NCI-H524 treated with DMSO at 0.1 percent for 48 hours (cell line): ENCODE data around the gene SPTBN1.

Experiments
- DNase-seq: peaks from one replicate; lab custom pipeline; 2025; lab: John Stamatoyannopoulos, UW

SPTBN1 gene

DNA sequence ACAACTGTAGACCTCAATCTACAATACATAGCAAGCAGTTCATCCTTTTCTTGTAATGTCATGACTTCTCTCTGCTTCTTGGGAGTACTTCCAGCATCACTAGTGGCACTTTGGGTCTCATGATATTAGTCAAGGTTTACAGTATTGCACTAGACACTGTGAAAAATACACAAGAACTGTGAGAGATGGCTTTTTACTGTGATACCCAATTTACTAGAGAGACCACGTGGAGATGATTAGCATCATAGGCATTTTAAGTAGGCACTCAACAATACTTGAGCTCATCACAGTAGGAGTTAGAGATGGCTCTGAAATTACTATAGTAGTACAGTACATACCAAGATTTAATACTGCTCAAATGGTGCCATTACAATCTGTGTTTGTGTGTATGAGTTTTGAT, 154.6 kb downstream of the SPTBN1 start:
- peak; percentile 18 for DNase-seq

DNA sequence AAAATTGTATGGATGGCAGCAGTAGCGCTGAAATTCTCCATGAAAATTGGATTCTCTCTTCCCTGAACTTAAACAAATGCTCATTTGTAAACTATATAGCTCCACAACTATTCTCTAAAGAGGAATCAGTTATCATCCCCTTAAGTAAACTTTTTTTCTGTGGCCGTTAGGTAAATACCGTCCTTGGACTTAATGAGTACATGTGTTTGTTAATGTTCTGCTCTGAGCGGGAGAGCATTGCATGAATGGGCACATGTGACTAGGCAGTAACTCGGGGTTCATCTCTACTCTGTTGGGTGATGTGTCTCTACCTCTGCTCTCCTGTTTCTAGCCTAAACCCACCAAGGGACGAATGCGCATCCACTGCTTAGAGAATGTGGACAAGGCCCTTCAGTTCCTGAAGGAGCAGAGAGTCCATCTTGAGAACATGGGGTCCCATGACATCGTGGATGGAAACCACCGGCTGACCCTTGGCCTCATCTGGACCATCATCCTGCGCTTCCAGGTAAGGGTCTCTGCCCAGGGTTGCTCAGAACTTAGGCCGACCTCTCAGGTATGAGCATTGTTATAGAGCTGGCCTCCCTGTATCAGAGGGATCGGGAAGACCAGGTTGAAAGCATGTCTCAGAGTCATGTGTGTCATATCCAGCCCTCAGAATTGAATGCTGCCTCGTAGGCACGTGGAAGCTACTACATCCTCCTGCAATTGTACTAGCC, 155.9 kb downstream of the SPTBN1 start:
- DNase-seq, result no peak

DNA sequence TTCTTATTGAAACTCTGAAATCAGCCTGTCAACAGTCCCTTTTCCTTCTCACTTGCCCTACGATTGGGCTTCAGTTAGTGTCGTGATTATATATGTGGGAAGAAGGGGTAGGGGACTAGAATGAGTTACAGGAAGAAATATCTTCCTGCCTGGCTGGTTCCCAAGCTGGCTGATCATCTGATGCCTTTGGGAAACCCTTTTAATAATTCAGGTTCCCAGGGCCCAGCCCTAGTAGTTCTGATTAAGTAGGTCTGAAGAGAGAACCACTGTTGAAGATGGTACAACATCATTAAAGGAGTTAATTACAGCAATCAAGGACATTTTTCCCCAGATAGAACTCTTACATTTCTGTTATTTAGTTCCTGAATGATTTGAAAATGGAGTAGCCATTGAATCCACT, 157.3 kb downstream of the SPTBN1 start:
- no peak for DNase-seq

DNA sequence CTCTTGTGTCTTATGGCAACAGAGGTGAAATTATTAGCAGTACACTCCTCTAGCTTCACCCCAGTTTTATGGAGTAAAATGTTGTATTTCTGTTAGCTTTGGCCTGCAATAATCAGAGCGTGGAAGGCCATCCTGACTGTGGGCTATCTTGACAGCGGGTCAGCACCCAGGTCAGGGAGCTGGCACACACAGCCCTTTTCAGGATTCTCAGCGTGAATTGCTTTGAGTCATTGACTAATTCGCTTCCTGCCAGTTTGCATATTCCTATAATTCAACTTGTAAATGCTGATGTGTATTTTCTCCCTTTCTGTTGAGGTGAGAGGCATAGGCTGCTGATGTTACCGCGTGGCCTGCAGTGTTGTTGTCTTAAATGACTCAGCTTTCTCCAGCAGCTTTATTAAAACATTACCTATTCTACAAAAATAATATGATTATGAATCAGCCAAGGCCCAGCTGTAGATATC, 157.7 kb downstream of the SPTBN1 start:
- DNase-seq, result no peak

DNA sequence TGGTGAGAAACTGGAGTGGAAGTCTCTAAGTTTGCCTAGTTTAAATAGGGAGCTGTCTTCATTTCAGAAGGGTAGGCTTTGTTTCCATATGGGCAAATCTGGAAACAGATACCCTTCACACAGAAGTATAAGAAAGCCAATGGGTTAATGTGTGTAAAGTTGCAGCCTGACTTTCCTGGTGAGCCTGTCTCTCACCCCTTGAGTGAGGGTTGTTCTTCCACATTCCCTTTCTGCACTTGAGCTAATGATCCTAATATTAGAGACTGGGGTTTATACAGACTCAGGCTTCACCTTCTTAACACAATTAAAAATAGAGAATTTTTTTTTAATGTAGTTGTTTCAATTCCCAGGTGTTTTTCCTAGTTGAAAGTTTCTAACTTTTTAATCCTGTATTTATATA, 158.7 kb downstream of the SPTBN1 start:
- DNase-seq, result no peak

DNA sequence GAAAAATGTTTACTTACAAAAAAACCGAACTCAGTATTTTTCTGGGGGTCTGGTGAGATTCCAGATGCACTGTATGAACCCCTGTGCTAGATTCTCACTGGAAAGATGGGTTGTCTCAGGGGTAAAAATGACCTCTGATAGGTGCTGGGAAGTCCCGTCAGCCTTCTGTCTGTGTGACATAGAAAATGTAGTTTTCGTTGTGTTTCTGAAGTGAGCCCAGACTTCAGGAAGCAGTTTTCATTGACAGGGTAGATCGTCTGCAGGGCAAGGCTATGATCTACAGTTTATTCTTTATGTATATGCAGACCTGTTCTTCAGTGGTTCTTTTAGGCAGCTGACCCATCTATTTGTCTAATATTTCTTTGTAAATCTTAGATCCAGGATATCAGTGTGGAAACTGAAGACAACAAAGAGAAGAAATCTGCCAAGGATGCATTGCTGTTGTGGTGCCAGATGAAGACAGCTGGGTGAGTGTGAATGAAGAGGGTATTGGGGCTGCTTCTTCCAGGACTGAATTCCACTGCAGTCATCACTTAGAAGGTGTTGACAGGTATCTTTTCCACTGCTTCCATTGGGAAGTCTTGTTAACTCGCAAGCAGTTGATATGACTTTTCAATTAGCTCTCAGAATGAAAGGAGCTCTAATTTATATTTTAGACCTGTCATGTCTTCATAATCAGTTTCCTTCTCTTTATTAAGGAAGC, 159.9 kb downstream of the SPTBN1 start:
- DNase-seq, result no peak

DNA sequence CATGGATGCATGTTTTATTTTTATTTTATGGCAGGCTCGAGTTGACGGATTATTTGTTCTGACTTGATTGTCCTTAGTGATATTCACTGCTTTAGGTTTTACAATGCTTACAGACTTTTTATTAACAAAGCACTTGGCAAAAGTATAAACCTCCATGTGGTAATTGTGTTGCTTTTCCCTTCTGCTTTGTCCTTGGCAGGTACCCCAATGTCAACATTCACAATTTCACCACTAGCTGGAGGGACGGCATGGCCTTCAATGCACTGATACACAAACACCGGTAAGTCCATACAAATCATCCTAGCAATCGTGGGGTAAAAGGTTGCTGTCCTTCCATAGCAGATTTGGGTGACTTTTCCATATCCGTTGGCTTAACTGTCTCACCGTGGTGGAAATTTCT, 161.3 kb downstream of the SPTBN1 start:
- DNase-seq, result no peak

DNA sequence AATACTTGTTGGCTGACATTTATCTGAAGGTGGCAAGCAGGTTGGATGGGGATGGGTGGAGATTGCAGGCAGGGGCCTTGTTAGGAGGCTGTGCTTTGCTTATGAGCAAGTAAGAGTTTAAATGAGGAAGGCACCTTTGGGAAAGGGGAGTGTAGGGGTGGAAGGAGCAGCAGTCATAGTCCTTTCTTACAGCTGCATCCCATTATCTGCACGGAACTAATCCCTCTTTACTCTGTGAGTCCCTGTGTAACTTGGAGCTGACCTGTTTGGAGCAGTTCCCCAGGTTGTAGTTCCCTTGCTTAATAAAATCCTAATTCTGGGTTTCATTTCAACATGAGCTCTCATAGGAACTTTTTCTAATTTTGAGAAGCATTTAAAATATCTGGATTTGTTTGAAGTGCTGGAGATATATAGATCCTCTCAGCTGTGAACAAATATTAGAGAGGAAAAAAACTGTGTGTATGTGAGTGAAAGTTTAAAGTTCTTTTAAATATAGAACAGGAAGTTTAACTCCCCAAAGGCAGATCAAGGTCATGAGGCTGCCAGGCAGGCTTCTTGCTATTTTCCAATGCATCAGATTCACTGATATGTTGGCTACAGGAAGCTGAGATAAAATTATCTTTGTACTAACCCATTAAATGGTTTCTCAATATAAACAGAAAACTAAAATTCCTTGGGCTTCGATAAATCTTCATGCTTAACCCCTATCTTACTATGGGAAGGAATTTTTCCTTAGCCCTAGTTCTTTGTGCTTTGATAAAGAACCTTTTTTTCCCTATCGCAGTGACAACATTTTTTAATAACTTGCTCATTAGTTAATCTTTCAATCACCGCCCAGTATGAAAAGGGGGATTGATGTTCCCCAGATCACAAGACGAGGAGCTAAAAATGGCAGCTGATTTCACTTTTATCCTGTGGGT, 162.8 kb downstream of the SPTBN1 start:
- DNase-seq, result no peak

DNA sequence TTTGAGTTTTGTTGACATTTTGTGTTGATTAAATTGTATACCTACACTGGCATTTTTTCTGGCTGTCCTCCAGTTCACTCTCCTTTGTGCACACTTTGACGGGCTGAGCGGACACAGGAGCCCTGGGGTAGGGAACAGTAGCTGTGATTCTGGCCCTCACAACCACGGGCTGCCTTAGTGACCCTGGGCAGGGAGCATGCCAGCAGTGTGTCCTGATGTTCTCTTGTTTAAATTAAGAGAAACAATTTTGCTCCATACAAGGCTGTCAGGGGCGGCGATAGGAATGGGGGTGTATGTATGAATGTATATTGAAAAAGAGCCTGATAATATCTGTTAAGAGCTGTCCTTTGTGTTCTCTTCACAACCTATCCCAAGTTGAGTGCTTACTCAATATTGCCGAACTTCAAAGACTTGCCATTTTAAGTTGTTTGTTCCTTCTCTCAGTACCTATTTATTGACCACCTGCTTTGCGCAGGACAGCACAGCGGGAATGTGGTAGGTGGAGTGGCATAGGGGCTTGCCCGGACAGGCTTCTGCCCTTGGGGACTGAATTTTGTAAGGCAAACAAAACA, 163.6 kb downstream of the SPTBN1 start:
- DNase-seq, result no peak

DNA sequence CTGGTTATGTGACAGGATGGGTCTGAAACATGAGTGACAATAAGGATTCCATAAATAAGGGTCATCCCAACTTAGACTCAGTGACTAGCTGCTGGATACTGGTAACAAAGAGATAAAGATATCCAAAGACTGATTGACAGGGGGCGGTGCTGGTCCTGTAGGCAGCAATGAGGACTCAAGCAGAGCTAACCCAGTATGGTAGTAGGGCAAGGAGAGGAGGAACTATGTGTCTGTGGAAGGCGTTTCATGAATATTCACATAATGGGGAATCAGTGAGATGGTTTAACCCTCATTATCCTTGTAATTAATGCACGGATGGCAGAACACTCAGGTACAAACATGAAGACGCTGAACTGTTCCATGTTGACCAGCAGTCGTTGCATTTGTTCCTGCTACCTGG, 164.8 kb downstream of the SPTBN1 start:
- DNase-seq, result no peak

DNA sequence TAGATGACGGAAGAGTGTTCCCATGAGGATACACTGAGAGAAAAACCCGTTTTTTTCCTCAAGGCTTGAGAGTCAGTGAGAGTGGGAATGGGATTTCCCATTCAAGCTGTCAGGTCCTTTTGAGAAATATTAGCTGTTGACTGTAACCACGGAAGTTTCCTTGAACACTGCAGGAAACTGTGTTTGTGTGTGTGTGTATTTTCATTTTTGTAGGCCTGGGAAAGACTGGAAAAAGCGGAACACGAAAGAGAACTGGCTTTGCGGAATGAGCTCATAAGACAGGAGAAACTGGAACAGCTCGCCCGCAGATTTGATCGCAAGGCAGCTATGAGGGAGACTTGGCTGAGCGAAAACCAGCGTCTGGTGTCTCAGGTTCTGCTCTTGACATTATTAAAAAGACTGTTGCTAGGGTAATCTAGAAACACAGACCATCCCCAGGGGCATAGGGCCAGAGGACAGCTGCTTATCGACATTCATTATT, 168.5 kb downstream of the SPTBN1 start:
- no peak for DNase-seq

DNA sequence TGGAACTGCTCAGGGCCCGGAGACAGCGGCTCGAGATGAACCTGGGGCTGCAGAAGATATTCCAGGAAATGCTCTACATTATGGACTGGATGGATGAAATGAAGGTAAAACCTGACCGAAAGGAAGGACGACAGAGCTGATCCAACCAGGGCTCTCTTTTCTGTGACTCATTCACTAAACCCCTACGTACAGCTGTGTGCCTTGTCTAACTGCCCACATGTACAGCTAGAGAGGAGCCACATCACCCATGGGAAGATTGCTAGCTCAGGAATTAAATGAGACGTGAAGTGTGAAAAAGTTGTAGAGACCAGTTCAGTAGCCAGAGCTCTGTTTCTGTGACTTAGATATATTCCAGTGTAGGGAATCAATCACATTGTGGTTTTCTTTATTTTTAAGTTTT, 170.0 kb downstream of the SPTBN1 start:
- DNase-seq, result no peak

DNA sequence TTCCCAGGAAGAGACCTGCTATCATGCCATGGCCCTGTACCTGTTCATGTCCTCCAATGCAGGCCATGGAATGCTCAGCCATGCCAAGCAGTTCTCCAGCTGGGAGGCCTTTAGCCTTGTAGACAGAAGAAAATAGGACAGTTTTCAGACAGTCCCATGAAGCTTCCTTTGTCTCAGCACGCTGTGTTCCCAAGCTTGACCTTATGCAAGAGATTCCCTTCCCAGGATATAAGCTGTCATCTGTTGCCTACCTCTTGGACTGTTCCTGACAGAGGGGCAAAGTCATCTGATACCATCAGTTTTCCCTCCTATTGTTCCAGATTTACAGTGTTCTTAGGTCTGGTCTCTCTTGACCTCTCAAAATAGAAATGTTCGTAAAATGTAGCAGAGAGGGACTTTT, 170.8 kb downstream of the SPTBN1 start:
- DNase-seq, result no peak

DNA sequence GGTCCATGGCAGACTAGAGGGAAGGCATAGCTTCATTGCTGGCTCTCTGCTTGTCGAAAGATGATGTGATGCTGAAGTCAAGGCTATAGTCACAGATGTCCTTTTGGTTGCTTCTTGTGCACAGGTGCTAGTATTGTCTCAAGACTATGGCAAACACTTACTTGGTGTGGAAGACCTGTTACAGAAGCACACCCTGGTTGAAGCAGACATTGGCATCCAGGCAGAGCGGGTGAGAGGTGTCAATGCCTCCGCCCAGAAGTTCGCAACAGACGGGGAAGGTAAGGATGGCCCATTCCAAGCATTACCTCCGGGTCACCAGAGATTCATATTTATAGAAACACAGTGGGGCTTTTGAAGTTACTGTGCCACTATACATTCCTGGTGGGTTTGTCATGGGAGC, 171.8 kb downstream of the SPTBN1 start:
- DNase-seq, result no peak

DNA sequence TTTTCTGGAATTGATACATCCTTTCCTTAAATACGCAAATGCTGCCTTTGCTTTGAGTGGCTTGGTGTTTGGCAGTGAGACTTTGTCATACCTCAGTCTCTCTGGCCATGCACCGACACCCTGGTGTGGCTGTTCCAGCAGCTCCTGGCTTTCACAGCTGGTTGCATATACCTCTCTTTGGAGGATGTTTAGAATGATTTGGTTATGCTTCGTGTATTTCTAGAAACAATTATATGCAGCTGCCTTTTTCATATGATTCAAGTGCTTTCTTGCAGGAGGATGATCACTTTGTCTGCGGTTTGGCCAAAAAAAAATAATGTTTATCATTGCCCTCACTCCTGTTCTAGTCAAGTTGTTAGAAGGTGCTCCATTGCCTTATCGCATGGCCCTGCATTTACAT, 172.3 kb downstream of the SPTBN1 start:
- no peak for DNase-seq

DNA sequence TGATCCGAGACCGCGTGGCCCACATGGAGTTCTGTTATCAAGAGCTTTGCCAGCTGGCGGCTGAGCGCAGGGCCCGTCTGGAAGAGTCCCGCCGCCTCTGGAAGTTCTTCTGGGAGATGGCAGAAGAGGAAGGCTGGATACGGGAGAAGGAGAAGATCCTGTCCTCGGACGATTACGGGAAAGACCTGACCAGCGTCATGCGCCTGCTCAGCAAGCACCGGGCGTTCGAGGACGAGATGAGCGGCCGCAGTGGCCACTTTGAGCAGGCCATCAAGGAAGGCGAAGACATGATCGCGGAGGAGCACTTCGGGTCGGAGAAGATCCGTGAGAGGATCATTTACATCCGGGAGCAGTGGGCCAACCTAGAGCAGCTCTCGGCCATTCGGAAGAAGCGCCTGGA, 172.8 kb downstream of the SPTBN1 start:
- no peak for DNase-seq

DNA sequence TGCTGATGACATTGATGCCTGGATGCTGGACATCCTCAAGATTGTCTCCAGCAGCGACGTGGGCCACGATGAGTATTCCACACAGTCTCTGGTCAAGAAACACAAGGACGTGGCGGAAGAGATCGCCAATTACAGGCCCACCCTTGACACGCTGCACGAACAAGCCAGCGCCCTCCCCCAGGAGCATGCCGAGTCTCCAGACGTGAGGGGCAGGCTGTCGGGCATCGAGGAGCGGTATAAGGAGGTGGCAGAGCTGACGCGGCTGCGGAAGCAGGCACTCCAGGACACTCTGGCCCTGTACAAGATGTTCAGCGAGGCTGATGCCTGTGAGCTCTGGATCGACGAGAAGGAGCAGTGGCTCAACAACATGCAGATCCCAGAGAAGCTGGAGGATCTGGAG, 173.3 kb downstream of the SPTBN1 start:
- no peak for DNase-seq

DNA sequence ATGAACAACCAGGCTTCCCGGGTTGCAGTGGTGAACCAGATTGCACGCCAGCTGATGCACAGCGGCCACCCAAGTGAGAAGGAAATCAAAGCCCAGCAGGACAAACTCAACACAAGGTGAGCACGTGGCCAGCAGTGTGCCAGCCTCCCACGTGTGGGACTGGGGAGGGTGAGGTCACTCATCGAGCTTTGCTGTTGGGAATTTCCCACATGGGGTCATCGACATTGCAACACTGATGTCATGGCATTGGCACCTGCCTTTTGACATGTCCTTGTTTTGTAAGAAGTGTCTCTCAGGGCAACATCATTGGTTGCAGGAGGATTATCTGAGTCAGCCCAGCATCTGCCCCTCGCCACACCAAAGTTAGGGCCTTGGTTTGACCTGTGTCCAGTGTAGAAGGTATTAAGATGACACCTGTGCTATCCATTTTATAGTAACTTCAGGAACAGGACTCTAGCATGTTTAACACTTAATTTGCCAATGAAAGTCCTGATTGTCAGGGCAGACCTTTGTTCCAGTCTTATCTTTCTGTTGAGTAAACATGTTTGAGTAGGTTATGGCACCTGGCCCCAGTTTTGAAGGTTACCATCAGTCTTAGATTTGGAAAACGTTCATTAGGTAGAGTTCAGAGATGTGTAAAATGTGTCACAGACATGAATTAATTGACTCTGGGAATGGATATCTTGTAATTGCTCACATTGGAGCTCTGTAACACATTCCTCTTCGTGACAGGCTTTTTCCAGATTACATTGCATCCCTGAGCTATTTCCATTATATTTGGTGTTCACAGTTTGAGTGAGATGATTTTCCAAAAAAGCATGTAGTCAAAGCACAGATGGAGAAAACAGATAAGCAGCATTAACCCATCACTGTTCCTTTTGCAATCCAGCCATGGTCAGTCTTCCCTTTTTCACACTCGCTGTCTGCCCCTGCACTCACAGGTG, 174.1 kb downstream of the SPTBN1 start:
- no peak for DNase-seq

DNA sequence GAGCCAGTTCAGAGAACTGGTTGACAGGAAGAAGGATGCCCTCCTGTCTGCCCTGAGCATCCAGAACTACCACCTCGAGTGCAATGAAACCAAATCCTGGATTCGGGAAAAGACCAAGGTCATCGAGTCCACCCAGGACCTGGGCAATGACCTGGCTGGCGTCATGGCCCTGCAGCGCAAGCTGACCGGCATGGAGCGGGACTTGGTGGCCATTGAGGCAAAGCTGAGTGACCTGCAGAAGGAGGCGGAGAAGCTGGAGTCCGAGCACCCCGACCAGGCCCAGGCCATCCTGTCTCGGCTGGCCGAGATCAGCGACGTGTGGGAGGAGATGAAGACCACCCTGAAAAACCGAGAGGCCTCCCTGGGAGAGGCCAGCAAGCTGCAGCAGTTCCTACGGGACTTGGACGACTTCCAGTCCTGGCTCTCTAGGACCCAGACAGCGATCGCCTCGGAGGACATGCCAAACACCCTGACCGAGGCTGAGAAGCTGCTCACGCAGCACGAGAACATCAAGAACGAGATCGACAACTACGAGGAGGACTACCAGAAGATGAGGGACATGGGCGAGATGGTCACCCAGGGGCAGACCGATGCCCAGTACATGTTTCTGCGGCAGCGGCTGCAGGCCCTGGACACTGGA, 174.9 kb downstream of the SPTBN1 start:
- no peak for DNase-seq

DNA sequence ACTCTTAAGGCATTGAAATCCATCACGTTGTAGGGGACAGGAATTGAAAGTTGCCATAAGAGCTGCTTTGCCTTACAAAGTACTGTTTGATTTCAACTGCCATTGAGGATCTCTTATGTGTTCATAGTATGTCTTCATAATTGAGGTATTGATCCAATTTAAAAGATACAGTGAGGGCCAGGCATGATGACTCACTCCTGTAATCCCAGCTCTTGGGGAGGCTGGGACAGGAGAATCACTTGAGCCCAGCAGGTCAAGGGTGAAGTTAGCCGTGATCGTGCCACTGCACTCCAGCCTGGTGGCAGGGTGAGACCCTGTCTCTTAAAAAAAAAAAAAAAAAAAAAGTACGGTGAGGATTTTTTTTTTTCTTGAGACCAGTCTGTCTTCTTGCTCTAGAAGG, 175.6 kb downstream of the SPTBN1 start:
- DNase-seq, result no peak
